Astrocyte of the hippocampus (primary cell): ENCODE results near the gene SFSWAP.
"Not testable (repeated sequence)": the region's sequence is repeated elsewhere in the genome, so short reads cannot be mapped to it uniquely, and the experiment has no call there.

ENCODE experiments used
- DNase-seq: peaks from one replicate; pipeline ENCODE4 v3.0.0; 2011; ENCODE audit warnings: low read depth, low spot score

Gene SFSWAP

DNA sequence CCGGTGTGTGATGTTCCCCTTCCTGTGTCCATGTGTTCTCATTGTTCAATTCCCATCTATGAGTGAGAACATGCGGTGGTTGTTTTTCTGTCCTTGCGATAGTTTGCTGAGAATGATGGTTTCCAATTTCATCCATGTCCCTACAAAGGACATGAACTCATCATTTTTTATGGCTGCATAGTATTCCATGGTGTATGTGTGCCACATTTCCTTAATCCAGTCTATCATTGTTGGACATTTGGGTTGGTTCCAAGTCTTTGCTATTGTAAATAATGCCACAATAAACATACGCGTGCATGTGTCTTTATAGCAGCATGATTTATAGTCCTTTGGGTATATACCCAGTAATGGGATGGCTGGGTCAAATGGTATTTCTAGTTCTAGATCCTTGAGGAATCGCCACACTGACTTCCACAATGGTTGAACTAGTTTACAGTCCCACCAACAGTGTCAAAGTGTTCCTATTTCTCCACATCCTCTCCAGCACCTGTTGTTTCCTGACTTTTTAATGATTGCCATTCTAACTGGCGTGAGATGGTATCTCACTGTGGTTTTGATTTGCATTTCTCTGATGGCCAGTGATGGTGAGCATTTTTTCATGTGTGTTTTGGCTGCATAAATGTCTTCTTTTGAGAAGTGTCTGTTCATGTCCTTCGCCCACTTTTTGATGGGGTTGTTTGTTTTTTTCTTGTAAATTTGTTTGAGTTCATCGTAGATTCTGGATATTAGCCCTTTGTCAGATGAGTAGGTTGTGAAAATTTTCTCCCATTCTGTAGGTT, 98.8 kb downstream of the SFSWAP start:
- DNase-seq = not testable (repeated sequence)

DNA sequence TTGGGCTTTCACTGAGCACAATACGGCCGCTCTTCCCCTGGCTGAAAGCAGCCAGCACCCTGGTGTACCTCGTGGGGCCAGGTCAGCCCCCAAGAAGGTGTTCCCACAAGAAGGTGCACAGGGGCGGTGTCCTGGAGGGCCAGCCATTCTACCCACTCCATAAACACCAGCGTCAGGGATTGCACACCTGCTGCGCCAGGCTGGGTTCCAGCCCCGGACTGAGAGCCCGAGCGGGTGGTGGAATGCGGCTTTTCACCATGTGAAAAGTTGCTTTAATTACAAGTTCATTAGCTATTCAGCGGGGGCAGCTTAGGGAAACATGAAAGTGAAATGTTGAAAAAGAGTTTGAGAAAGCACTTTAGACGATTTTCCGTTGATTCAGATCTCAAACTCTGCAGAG, 99.8 kb downstream of the SFSWAP start:
- DNase-seq = no peak

DNA sequence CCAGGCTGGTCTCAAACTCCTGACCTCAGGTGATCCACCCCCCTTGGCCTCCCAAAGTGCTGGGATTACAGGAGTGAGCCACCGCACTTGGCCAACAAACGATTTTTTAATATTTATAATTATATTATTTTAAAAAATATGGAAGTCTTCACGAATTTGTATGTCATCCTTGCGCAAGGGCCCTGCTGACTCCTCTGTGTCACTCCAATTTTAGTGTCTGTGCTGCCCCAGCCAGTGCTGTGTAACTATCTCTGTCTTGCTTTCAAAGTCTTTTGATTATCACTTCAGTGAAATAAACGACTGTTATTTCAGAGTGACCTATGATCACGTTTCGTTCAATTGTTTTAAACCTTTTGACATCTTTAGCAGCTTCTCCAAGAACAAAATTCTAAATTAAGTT, 104.2 kb downstream of the SFSWAP start:
- no peak for DNase-seq

DNA sequence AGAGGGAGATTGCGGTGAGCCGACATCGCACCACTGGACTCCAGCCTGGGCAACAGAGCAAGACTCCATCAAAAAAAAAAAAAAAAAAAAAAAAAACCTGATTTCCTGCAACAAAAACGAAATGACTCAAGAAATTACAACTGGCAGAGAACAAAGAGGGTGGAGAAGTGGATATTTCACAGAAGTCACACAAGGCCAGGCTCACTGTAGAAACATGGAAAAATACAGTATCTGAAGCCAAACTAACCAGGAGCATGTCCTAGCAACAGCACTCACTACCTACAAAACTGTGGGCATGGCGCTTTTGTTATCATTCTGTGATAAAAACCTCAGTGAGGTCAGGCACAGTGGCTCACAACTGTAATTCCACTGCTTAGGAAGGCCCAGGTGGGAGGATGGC, 105.6 kb downstream of the SFSWAP start:
- DNase-seq = no peak

DNA sequence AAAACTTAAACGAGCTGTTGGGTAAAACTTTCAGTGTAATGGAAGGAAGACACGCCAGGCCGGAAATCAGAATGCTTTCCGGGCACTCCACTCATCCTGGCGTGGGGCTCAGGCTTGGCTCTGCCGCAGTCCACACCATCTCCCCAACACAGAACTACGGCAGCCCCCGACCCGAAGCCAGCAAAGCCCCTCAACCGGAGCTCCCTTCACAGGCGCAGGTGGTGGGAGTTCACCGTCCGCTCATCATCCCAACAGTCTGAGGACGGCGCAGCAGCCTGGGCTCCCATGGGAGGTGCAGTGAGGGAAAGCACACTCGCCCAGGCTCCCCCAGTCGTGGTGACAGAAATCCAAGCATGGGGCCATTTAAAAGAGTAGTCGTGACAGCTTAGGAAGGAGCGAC, 106.4 kb downstream of the SFSWAP start:
- DNase-seq = no peak

DNA sequence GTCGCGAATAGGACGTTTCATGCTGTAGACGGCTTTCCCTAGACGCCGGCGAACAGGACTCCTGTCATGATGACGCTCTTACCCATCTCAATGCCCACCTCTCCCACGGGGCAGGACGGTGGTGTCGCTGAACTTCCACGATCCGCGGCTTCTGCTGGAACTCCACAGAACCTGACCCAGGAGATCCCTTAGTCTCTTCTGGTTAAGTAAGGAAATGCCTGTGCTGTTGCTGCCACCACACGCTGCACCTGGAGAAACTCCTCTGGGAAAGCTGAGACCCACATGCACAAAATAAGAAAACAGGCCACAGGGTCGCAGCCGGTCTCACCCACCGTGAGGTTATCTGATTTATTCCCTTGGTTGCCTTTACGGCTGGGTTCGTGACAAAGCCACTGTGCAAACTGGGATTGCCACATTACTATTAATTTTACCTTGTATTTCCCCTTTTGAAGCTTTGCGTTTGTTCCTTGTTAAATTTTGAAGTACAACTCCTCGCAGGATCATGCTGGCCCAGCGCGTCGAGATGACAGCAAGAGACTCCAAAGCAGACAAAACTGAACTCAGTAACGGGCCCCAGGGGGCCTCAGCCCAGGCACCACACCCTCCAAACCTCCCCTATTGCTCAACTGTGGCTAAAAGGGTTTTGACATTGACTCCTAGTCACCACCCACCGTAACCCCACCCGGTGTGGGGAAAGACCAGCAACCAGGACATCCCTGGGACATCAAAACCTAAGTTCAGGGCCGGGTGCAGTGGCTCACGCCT, 108.1 kb downstream of the SFSWAP start:
- DNase-seq = no peak

DNA sequence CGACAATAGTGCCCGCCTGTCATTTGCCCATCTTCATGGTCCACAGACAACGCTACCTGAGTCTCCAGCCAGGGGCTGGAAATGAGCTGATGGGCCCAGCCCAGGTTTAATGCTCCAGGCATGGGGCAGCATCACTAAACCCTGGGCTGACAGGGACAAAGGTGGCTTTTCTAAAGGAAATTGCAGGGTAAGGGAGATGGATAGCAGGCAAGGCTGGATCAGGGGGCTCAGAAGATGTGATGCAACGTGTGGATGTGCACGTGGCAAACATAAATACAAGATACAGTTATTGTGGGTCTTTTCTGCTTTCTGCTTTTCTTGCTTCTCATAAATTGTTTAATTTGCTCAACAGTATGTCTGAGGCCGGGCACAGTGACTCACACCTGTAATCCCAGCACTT, 113.6 kb downstream of the SFSWAP start:
- no peak for DNase-seq

DNA sequence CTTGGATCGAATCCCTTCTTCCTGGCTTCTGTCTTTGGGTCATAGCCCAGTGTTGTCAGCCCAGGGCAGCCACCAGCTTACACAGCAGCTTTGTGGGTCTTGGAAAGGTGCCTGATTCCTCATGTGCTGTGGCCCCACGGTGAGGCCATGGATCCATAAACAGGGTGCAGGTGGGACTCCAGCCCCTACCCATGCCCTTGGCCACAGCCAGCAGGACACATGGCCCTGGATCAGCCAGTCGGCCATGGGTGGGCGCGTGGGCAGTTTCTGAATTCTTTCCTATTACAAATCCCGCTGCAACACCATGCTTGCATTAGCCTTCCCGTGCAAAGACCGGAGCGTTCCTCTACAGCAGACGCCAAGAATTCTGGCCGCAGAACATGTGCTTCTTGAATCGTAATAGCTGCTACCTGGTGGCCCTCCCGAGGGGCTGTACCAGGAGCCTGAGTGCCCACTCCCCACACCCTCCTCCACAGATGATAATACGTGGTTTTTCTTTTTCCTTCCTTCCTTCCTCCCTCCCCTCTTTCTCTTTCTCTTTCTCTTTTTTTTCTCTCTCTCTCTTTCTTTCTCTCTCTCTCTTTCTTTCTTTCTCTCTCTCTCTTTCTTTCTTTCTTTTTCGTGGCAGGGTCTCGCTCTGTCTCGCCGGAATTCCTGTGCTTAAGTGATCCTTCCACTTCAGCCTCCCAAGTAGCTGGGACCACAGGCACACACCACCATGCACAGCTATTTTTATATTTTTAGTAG, 114.4 kb downstream of the SFSWAP start:
- peak; percentile 77 for DNase-seq

DNA sequence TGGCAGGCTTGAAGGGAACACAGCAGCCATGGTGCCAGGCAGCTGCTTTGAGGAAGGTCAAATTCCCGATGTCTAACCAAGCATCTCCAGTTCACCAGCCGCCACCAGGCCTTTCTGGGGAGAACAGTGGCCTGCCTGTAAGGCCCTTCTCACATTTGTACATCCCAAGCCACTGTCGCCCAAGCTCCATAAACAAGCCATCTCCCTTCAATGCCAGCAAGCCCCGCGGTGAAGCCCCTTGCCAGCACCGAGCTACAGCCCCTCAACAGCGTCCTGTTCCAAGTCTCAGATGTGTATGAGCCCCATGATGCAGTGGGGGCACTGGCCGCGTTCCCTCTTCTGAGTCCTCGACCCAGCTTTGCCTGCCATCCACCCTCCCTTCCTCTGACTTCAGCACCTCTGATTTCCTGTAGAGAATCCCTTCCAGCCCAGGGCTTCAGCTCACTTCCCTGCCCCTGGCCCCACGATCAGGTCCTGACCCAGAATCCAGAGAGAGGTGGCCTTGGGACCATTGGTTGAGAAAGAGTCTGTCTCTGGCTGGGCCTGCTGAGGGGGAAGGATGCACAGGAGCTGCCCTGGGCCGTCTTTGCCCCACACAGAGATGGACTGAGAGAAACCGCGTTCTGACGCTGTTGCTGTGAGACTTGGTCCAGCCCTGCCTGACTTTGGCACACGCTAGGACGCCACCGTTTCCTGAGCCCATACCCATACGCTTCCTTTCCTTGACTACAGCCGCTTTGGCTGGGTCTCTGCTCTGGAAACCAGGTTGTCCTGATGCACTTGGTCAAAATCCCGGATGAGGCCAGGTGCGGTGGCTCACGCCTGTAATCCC, 115.4 kb downstream of the SFSWAP start:
- no peak for DNase-seq

DNA sequence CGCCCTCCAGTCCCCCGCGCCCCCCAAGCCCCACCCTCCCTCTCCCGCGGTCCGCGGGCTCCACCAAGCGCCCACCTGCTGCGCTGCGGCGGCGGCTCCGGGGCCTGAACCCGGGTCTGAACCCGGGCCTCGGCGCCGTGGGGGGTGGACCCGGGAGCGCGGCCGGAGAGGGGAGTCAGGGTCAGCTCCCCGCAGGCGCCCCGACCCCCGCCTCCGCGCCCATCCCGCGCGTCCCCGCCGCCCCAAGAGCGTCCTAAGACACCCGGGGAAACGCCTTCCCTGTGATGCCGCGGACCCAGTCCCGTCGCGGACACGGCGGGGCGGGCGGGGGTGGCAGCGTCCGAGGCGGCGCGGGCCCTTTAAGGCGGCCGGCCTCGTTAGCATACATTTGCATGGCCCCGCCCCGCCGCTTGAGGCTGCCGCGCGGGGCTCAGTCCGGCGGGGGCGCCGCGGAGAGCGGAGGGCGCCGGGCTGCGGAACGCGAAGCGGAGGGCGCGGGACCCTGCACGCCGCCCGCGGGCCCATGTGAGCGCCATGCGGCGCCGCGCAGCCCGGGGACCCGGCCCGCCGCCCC, 117.2 kb downstream of the SFSWAP start, which contains the start of gene MMP17:
Gene MMP17, plus strand, starts transcription at position 433 of the 574 bp plus-strand sequence. Its CDS starts 102 bp downstream, at position 535.
- DNase-seq = peak; percentile 83

DNA sequence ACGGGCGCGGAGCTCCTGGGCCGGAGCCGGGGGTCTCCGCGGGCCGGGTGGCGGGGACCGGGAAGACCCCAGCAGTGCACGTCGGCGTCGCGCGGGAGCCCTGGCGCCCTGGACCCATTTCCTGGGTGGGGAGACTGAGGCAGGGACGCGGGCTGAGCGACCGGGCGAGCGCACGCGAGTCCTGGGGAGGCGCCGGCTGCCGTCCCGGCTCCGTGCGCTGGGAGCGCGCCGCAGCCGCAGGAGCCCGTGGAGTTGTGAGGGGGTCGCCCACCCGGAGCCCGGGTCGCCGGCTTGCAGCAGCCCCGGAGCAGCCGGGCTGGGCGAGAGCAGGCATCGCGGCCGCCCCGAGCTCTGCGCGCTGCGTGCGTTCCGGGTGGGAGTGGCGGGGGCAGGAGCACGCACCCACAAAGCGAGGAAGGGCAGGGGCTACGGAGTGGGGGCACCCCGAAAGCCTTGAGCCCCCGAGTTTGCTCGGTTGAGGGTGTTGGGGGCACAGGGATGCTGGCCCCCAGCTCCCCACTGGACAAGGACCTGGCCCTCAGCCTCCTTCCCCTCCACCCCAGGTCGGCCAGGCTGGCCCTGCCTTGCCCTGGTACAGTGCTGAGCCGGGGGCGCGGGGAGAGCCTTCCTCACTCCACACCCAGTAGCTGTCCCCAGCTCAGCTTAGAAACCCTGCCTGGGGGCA, 117.9 kb downstream of the SFSWAP start:
- DNase-seq = peak; percentile 32

DNA sequence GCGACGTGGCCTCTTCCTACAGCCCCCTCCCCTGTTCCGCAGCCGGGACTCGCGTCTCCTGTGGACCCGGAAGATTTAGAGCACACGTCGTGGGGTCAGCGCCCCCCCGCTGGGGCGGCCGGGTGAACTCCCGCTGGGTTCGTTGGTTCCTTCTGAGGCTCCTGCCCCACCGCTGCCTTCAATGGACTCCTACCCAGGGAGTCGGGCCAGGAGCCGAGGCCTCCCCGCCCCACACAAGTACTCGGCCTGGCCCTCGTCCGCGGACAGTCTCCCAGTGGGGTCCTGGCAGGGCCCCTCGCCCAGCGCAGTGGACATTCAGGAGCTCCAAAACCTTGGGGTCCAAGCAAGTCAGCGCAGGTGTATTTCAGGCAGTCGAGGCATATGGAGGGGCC, 118.5 kb downstream of the SFSWAP start:
- peak; percentile 38 for DNase-seq

DNA sequence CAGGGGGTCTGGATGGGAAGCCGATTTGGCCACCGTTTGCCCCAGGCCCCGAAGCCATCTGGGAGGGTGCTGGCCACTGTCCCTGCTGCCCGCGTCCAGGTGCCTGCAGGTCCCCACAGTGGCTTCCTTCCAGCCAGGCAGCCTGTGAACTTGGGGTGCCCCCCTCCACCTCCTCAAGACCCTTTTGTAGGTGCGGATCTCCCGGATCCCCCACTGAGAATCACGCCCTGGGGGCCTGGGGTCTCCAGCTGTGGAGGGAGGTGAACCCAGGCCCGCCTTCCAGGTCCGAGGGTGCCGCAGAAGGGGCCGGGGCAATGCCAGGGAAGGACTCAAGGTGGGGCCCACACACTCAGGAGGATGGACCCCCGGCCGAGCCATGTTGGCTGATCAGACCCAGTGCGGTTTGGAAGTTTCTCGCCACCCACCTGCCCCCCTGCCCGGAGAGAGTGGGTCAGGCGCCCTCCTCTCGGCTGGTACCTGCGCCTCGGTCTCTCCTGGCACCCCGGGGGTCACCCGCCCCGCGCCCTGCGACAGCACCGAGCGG, 119.0 kb downstream of the SFSWAP start:
- no peak for DNase-seq

DNA sequence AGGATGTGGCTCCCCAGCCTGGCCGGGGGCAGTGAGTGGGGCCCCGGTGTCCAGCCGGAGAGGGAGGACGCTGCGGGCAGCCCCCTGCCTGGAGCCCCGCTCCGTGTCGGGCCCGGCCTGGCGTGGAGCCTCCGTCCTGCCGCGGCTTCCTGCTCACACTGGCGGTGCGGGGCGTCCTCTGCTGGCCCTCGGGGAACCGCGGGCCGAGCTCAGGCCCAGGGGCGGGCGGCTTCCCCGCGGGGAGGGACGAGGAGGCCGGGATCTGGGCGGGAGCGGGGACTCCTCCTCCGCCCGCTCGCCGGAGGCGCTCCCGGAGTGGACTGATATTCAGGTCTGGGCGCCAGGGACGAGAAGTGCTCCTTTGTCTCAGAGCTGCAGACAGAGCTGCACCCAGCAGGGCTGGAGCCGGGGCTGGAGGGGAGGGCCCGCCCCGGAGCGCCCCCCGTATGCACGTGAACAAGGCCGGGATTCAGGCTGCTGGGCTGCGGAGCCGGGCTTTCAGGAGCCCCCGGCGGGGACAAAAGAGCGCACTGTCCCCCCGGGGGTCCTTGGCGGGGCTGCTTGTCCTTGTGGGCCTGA, 119.5 kb downstream of the SFSWAP start:
- DNase-seq = peak; percentile 93

DNA sequence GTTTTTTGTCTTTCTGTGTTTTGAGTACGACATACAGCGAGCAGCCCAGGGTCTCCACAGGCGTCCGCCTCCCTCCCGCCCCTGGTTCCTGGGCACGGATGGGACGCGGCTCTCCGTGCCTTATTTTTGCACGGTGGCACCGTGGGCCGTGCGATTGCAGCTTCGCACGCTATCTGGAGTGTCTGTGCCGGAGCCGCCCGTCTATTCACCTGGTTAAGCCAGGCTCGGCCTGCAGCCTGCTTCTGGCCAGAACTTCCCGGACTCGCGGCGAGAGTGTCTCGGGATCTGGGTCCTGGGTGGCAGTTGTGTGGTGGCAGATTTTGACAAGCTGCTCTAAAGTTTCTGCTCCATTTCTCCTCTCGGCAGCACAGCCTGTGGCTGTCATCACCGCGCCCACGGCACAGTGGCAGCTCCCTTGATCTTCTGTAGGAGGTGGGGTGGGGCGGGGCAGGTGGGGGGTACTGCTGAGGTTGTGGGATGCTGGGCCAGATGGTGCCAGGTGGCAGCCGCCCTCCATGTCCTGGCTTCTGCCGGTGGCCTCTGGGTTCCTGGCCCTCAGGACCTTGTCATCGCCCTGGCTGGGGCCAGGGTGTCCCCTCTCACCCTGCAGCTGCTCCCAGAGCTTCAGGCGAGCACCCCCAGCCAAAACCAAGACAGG, 120.2 kb downstream of the SFSWAP start:
- DNase-seq = peak; percentile 46

DNA sequence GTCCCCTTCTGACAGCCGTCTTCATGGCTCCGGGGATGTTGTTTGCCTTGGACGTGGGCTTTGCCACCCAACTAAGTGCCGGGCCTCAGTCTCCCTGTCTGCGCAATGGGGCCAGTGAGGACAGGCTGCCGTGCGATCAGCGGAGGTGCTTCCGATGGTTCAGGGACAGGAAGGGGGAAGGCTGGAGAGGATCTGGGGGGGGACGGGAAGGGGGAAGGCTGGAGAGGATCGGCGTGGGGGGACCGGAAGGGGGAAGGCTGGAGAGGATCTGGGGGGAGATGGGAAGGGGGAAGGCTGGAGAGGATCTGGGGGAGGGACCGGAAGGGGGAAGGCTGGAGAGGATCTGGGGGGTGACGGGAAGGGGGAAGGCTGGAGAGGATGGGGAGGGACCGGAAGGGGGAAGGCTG, 120.7 kb downstream of the SFSWAP start:
- peak; percentile 26 for DNase-seq

DNA sequence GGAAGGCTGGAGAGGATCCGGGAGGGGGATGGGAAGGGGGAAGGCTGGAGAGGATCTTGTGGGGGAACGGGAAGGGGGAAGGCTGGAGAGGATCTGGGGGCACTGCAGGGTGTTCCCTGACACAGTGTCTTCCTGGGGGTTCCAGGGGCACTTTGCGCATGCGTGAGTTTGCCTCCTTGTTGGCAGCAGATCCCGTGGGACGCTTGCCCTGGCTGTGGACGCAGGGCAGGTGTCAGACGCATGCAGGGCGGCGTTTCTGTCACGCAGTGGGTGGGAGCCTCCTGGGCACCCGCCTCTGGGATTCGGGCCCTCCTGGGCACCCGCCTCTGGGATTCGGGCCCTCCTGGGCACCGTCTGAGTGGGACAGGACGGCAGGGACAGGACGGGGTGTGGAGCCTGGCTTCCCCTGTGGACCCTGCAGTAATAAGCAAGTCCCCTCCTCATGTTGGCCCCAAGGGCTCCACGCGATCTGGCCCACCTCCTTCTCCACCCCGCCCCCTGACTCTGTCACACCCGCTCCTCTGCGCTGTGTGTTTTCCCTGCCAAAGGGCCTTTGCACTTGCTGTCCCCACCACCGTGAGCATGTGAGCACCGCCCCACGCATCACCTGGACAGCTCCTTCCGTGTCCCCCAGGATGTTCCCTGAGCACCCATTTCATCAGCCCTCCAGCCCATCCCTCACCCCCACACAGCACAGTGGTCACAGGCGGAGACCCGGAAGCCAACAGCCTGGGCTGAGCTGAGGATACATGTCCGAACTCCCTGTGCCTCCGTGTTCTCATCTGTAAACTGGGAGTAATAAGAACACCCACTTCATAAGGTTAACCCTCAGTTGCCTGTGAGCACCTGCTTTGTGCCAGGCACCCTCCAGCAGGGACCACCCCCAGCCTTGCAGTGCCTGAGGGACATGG, 121.7 kb downstream of the SFSWAP start:
- DNase-seq = no peak

DNA sequence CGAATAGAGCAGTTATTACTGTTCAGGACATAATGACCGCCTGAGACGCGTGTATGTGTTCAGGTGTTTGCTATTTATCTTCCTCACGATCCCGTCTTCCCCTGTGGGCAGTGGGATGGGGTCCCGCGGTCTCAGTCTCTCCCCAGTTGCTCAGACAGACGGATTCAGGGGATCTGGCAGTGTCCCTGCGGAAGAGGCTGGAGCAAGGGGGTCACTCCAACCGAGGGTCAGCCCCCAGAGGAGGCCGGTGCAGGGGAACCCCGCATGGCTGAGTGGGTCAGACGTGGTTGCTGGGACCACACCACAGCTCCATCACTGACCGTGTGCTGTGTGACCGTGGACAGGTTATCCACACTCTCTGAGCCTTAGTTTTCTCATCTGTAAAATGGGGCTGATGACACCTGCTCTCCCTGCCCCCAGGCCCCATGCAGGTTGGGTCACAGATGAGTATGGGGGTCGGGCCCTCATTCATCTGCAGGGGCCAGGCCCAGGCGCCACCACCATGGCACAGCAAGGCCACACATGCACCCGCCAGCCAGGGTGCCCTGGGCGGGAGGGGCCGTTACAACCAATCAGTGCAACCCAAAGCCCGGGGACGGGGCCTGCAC, 122.5 kb downstream of the SFSWAP start:
- DNase-seq = no peak
